Heart left ventricle (tissue), 13 donors: ENCODE data around the gene MICAL2.

Source experiments
- CTCF ChIP-seq, 12 donors: fragments of 200-600 bp; sonication (generic) in 4 of 12; IDR thresholded peaks; one replicate each; pipeline versions ENCODE4 v1.5.0 to v1.8.0; 2018 to 2022; ENCODE audit warnings: antibody characterized with exemption in 12 of 12, mild to moderate bottlenecking in 5 of 12
- POLR2A ChIP-seq, 2 donors: fragments of 450-650 bp; IDR thresholded peaks; one replicate each; pipeline ENCODE4 v1.6.1; 2017; ENCODE audit warnings: antibody characterized with exemption in 2 of 2, mild to moderate bottlenecking in 2 of 2, moderate library complexity in 2 of 2
- donor health status: ischemic (EF 13 %, LVEDD 7.1; RV severe dilation, severe dysfunction).
- donor health status: DM: no; HTN: yes; CAD: no.
- donor health status: DM: no; HTN: no; CAD: no.
- donor health status: ischemic (EF 25% LVEDD 6.9; RV normal size, moderate dysfunction).
- donor health status: ischemic (EF 25% LVEDD 5.7; RV mildly dilated, moderate dysfunction).
- donor health status: ischemic (EF 35%, LVEDD 5.7; RV mildly dilated, moderate dysfunction).
- donor health status: nonischemic (EF 11% LVEDD 7.7; RV severe dilation, severe dysfunction).
- donor health status: DM: yes; HTN: yes; CAD: no.
- donor health status: PGD.
- donor health status: ischemic (EF 29% LVEDD 5.4; RV normal size, mild dysfunction).
- donor health status: nonischemic (EF 23%, LVEDD 6.1; RV moderate dilation, normal function).

DNA sequence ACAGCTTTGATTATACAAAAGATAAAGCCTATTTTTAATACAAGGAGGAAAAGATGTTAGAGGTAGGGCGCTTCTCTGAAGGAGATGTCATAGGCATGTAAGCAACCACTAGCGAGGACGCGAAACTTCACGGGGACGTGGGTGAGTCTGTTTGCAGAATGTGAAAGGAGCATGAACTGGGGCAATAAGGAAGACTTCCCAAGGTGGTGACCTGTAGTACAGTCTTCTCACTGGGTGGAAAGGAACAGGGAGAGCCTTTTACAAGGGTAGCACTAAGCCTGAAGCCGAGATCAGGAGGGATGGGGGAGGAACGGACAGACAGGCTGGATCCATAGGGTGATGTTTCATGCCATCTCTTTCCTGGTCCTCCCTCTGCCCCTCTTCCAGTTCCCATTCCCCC lies 10.0 kb upstream of the MICAL2 start:
- TF ChIP-seq CTCF (IDR thresholded peaks at IDR 0.05), result no peak
- TF ChIP-seq POLR2A (IDR thresholded peaks at IDR 0.05), result no peak
